Right lobe of liver (tissue), 6 donors: ENCODE measurements around the gene PLCB2. TPM values are rescaled to one million over a fixed set of nuclear protein-coding genes. Genes with fewer than 3 reads are reported as not detected.
A peak's percentile ranks its signal among the peaks of the same experiment; 100 is the strongest.

Experiments
- ATAC-seq, 4 donors: fragments of 200-7000 bp; cut with Tn5 transposase; one replicate each; pipeline ENCODE4 v1.9.1; 2020; ENCODE audit warnings: mild to moderate bottlenecking in 4 of 4, moderate library complexity in 4 of 4
- DNase-seq, 3 donors: peaks; one replicate each; pipeline ENCODE4 v3.0.0-alpha.2; 2020
- H3K27ac ChIP-seq, 3 donors: fragments of 200-600 bp; one replicate each; pipeline ENCODE4 v1.8.0; 2022
- H3K27me3 ChIP-seq, 2 donors: fragments of 200-600 bp; one replicate each; pipeline ENCODE4 v1.8.0; 2022
- H3K36me3 ChIP-seq, 4 donors: fragments of 200-600 bp; sonication (generic) in 1 of 4; one replicate each; pipeline versions ENCODE4 v1.5.1 to v1.8.0; 2017 to 2022; ENCODE audit warnings: control low read depth in 1 of 4
- H3K4me1 ChIP-seq, 4 donors: fragments of 200-600 bp; sonication (generic) in 1 of 4; one replicate each; pipeline versions ENCODE4 v1.5.1 to v1.8.0; 2017 to 2022; ENCODE audit warnings: control low read depth in 1 of 4
- H3K4me3 ChIP-seq, 3 donors: fragments of 200-600 bp; one replicate each; pipeline ENCODE4 v1.8.0; 2022
- H3K9me3 ChIP-seq, 4 donors: fragments of 200-600 bp; sonication (generic) in 1 of 4; one replicate each; pipeline versions ENCODE4 v1.5.1 to v1.8.0; 2017 to 2022; ENCODE audit warnings: control low read depth in 1 of 4
- POLR2A ChIP-seq: fragments of 450-650 bp; IDR thresholded peaks from one replicate; pipeline ENCODE4 v1.6.1; 2017; ENCODE audit warnings: antibody characterized with exemption, mild to moderate bottlenecking
- WGBS: methylation state at CpG from one replicate; pipeline ENCODE4 v1.1.6; 2018; ENCODE audit warnings: low coverage, low lambda C conversion rate; ENCODE audit not compliant: insufficient coverage; ENCODE audit errors: missing lambda C conversion rate; 5-methylcytosine and 5-hydroxymethylcytosine counted together
- intact Hi-C, 2 donors: fragments of 100-400 bp; cut with DNase I; formaldehyde crosslinking; loops; one replicate each; pipeline versions ENCODE4 v1.11.2 to v1.14.1; 2022
- total RNA-seq, 6 experiments: library from RNA; depleted of rRNA in 2 of 6; stranded (reverse); fragments of >200 nt in 2 of 6; fragmentation: NEBNext Ultra II Directional in 3 of 6; extraction: Animal tissue kit (Norgen Biotek cat#: 25700) in 3 of 6; gene quantifications; one replicate each; pipeline versions ENCODE4 v1.1.0 to v1.2.4, GENCODE V29; 2016 to 2023
- TF ChIP-seq, protein P1 (sequence below), 4 donors: fragments of 200-600 bp in 3 of 4; fragments of 450-650 bp in 1 of 4; IDR thresholded peaks; one replicate each; pipeline versions ENCODE4 v1.5.1 to v1.8.0; 2016 to 2022; ENCODE audit warnings: antibody characterized with exemption in 4 of 4, mild to moderate bottlenecking in 2 of 4
- donor health status: DM: no; HTN: yes; CAD: no.
- donor health status: DM: no; HTN: no; CAD: no.
- donor health status: DM: no; HTN: no; CAD: no.
- donor health status: DM: no; HTN: yes; CAD: no.
- donor health status: DM: no; HTN: yes; CAD: no.

The PLCB2 gene
- total RNA-seq, 6 experiments from 2014 or later: 5.0 to 18.0 (median 7.2) TPM

DNA sequence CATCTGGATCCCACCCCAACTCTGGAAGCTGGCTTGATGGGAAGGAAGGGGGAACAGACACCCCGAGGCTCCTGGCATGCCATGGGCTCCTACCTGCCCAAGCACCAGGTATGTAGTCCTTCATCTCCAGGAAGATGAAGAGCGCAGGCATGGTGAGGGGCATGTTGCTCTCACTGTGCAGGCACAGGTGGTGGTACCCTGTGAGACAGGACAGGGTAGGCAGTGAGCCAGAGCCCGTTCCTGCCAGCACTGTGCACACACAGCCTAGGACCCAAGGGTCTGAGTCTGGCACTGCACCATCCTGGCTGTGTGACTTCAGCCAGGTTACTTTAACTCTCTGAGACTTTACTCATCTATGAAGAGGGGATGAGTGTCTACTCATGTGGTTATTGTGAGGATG, 15.5 kb downstream of the PLCB2 start:
- intact Hi-C loops: no loop called here
- Histone ChIP-seq H3K4me1 (peaks cover 0 to 13% (median 0%) of the 10 kb centered on the region in 4 donors), H3K27me3 (no peaks in the 10 kb centered on the region), H3K4me3 (no peak overlapping the region), H3K27ac (no peak overlapping the region), H3K36me3 (no peaks in the 10 kb centered on the region), H3K9me3 (no peaks in the 10 kb centered on the region)
- no peak for ATAC-seq
- TF ChIP-seq, protein P1, sequence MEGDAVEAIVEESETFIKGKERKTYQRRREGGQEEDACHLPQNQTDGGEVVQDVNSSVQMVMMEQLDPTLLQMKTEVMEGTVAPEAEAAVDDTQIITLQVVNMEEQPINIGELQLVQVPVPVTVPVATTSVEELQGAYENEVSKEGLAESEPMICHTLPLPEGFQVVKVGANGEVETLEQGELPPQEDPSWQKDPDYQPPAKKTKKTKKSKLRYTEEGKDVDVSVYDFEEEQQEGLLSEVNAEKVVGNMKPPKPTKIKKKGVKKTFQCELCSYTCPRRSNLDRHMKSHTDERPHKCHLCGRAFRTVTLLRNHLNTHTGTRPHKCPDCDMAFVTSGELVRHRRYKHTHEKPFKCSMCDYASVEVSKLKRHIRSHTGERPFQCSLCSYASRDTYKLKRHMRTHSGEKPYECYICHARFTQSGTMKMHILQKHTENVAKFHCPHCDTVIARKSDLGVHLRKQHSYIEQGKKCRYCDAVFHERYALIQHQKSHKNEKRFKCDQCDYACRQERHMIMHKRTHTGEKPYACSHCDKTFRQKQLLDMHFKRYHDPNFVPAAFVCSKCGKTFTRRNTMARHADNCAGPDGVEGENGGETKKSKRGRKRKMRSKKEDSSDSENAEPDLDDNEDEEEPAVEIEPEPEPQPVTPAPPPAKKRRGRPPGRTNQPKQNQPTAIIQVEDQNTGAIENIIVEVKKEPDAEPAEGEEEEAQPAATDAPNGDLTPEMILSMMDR (IDR thresholded peaks at IDR 0.05): no peak
- no peak for TF ChIP-seq POLR2A
- WGBS: 40% methylated on average over 1 of the region's 3 CpGs
- DNase-seq: no peak

DNA sequence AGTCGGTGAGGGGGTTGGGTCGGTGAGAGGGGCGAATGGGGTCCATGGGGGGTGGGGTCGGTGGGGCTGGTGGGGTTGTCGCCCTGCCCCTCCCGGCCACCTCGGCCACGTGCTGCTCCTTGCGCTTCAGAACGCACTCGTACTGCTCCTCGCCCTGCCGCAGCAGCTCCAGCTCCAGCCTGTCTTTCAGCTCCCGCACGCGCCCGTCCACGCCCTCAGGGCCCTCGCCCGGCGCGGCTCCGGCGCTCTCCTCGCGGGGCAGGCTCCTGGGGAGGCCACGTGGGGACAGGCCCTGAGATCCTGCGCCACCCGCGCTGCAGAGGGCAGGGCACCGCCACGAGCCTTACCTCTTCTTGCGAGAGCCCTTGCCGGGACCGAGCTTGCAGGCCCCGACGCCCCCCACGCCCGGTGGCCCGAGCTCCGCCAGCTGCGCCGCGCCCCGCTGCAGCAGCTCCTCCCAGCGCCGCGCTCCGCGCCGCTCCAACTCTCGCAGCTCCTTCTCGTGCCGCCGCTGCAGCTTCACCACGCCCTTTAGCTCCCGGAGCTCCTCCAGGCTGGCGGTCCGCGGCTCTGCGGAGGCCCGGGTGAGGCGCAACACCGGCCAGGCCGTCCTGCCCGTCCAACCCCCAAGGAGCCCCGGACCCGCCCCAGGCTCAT, 16.7 kb downstream of the PLCB2 start:
- no peaks in the 10 kb centered on the region for H3K27me3 ChIP-seq
- H3K9me3 ChIP-seq: no peaks in the 10 kb centered on the region
- TF ChIP-seq, protein P1 (IDR thresholded peaks at IDR 0.05): no peak
- no peak for TF ChIP-seq POLR2A
- peak overlapping the region in 2 of 3 donors; percentile 12 to 29 for H3K4me3 ChIP-seq
- H3K36me3 ChIP-seq: no peaks in the 10 kb centered on the region
- WGBS: no CpG with 5 or more reads among the region's 68 CpGs
- intact Hi-C loops: no loop called here
- ATAC-seq (peak; percentile 10 to 53 (median 32)), DNase-seq (no peak)
- no peak overlapping the region for H3K27ac ChIP-seq
- peaks cover 0 to 13% (median 0%) of the 10 kb centered on the region in 4 donors for H3K4me1 ChIP-seq

DNA sequence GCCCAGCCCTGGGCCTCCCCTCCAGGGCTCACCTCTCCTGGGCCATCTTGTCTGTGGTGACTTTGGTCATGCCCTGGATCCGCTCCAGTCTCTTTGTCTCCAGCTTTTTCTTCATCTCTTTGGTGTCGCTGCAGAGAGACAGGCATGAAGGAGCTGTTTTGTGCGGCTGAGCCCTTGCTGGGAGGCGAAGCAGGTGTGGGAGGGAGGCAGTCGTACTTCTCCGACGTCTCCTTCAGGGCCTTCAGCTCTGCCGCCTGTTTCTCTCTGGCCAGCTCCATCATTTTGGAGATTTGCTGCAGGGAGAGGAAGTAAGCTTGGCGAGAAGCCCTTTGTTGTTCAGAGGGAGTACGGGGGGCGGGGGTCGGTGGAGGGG, 17.2 kb downstream of the PLCB2 start:
- H3K4me1 ChIP-seq: peaks cover 0 to 13% (median 0%) of the 10 kb centered on the region in 4 donors
- intact Hi-C loops: no loop called here
- ATAC-seq (no peak), DNase-seq (no peak)
- TF ChIP-seq, protein P1 (IDR thresholded peaks at IDR 0.05): no peak
- no peak for TF ChIP-seq POLR2A
- H3K4me3 ChIP-seq: no peak overlapping the region
- no peaks in the 10 kb centered on the region for H3K9me3 ChIP-seq
- no peaks in the 10 kb centered on the region for H3K36me3 ChIP-seq
- H3K27ac ChIP-seq: no peak overlapping the region
- no peaks in the 10 kb centered on the region for H3K27me3 ChIP-seq
- 57% methylated on average over 9 of the region's 12 CpGs for WGBS

DNA sequence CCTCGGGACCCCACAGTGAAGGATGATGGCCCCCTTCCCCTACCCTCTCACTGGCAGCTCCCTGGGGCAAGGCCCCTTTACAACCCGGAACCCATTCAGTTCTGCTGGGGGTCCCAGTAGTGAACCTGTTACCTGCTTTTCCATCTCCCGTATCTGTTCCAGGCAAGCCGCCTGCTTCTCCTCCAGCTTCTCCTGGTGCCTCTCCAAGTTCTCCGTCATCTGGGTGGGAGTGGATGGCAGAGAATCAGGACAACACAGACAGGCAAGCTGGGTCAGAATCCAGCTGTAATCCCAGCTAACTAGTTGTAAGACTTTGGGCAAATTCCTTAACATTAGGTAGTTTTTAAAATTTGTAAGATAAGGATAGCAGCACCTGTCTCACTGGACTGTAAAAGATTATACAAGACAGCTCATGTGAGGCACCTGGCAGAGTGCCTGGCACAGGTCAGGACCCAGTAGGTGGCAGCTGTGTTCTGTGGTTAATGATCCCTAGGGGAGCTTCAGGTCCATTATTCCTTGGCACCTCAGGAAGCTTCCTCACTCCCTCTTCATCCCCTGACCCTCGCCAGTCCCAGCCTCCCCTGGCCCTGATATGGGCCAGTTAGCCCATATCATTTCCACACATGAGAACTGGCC, 18.5 kb downstream of the PLCB2 start:
- no peak for TF ChIP-seq POLR2A
- TF ChIP-seq, protein P1 (IDR thresholded peaks at IDR 0.05): peak in 3 of 4 donors; percentile 12 to 40 (median 21)
- peak; percentile 78 to 89 (median 83) for ATAC-seq

More for the DNA sequence above, 18.5 kb downstream of the PLCB2 start:
- Histone ChIP-seq H3K4me1 (peaks cover 0 to 13% (median 0%) of the 10 kb centered on the region in 4 donors), H3K4me3 (no peak overlapping the region), H3K27me3 (no peaks in the 10 kb centered on the region), H3K36me3 (no peaks in the 10 kb centered on the region), H3K9me3 (no peaks in the 10 kb centered on the region), H3K27ac (no peak overlapping the region)
- peak; percentile 81 to 89 (median 85) for DNase-seq
- WGBS: 51% methylated on average over 2 of the region's 6 CpGs
- intact Hi-C loops: no loop called here
